Loucy (cell line): ENCODE measurements around the gene CD14.

ENCODE experiments used
- H2AFZ ChIP-seq: fragments of 200-600 bp; sonication (generic); 2 replicates; pipeline ENCODE4 v1.6.0; 2016; ENCODE audit warnings: antibody characterized with exemption, mild to moderate bottlenecking, low read length, moderate library complexity
- H3F3A ChIP-seq: fragments of 200-600 bp; 2 replicates; pipeline ENCODE4 v1.6.0; 2016; ENCODE audit warnings: antibody characterized with exemption, low read depth, mild to moderate bottlenecking
- H3K27me3 ChIP-seq: fragments of 200-600 bp; sonication (generic); 2 replicates; pipeline ENCODE4 v1.6.1; 2014; ENCODE audit warnings: low read length, mild to moderate bottlenecking; ENCODE audit not compliant: insufficient read depth, poor library complexity, severe bottlenecking
- H3K36me3 ChIP-seq: fragments of 200-600 bp; sonication (generic); 2 replicates; pipeline ENCODE4 v1.6.1; 2016; ENCODE audit warnings: low read length; ENCODE audit not compliant: insufficient read depth
- H3K4me1 ChIP-seq: fragments of 200-600 bp; sonication (generic); 2 replicates; pipeline ENCODE4 v1.5.1; 2014; ENCODE audit warnings: low read length, mild to moderate bottlenecking; ENCODE audit not compliant: insufficient read depth, poor library complexity, severe bottlenecking
- H3K4me2 ChIP-seq: fragments of 200-600 bp; sonication (generic); 2 replicates; pipeline ENCODE4 v1.6.0; 2014; ENCODE audit warnings: antibody characterized with exemption, low read length, low read depth, mild to moderate bottlenecking; ENCODE audit not compliant: poor library complexity, severe bottlenecking
- H3K4me3 ChIP-seq: fragments of 200-600 bp; sonication (generic); 2 replicates; pipeline ENCODE4 v1.5.1; 2014; ENCODE audit warnings: low read length, mild to moderate bottlenecking, mixed read lengths; ENCODE audit not compliant: poor library complexity, severe bottlenecking
- H3K79me2 ChIP-seq: fragments of 200-600 bp; sonication (generic); 2 replicates; pipeline ENCODE4 v1.6.1; 2014; ENCODE audit warnings: low read length; ENCODE audit not compliant: insufficient read depth
- H3K9ac ChIP-seq: fragments of 200-600 bp; sonication (generic); 2 replicates; pipeline ENCODE4 v1.6.0; 2014; ENCODE audit warnings: mild to moderate bottlenecking, low read depth, low read length, moderate library complexity; ENCODE audit not compliant: poor library complexity, severe bottlenecking
- H3K9me2 ChIP-seq: fragments of 200-600 bp; sonication (generic); replicated peaks from 2 replicates; pipeline ENCODE4 v1.6.1; 2016; ENCODE audit warnings: low read depth, low read length, mixed read lengths
- H3K9me3 ChIP-seq: fragments of 200-600 bp; sonication (generic); 2 replicates; pipeline ENCODE4 v1.6.1; 2014; ENCODE audit warnings: mild to moderate bottlenecking, antibody characterized with exemption, low read length, low read depth; ENCODE audit not compliant: insufficient read depth
- H4K20me1 ChIP-seq: fragments of 200-600 bp; sonication (generic); 2 replicates; pipeline ENCODE4 v1.6.0; 2014; ENCODE audit warnings: antibody characterized with exemption, low read length, mild to moderate bottlenecking; ENCODE audit not compliant: insufficient read depth, poor library complexity, severe bottlenecking
- EZH2phosphoT487 ChIP-seq: fragments of 200-600 bp; IDR thresholded peaks from 2 replicates; pipeline ENCODE4 v1.6.1; 2018; ENCODE audit warnings: antibody characterized with exemption, mild to moderate bottlenecking, moderate library complexity, borderline replicate concordance
- TF ChIP-seq, protein P1 (sequence below): fragments of 200-600 bp; sonication (generic); conservative IDR thresholded peaks from 2 replicates; pipeline ENCODE4 v1.5.1; 2014; ENCODE audit warnings: mild to moderate bottlenecking, antibody characterized with exemption, low read length

The CD14 gene

GRCh38 chr5:140591747-140592372, 41.1 kb downstream of the CD14 start:
- no peaks in the 10 kb centered on the region for H3K36me3 ChIP-seq
- no peak overlapping the region for H3K4me2 ChIP-seq
- H3K9ac ChIP-seq: no peak overlapping the region
- H3K9me3 ChIP-seq: no peaks in the 10 kb centered on the region
- no peak overlapping the region for H2AFZ ChIP-seq
- H3K9me2 ChIP-seq: no peaks in the 10 kb centered on the region
- no peaks in the 10 kb centered on the region for H3K79me2 ChIP-seq
- H3F3A ChIP-seq: no peaks in the 10 kb centered on the region
- no peaks in the 10 kb centered on the region for H3K4me1 ChIP-seq
- TF ChIP-seq, protein P1, sequence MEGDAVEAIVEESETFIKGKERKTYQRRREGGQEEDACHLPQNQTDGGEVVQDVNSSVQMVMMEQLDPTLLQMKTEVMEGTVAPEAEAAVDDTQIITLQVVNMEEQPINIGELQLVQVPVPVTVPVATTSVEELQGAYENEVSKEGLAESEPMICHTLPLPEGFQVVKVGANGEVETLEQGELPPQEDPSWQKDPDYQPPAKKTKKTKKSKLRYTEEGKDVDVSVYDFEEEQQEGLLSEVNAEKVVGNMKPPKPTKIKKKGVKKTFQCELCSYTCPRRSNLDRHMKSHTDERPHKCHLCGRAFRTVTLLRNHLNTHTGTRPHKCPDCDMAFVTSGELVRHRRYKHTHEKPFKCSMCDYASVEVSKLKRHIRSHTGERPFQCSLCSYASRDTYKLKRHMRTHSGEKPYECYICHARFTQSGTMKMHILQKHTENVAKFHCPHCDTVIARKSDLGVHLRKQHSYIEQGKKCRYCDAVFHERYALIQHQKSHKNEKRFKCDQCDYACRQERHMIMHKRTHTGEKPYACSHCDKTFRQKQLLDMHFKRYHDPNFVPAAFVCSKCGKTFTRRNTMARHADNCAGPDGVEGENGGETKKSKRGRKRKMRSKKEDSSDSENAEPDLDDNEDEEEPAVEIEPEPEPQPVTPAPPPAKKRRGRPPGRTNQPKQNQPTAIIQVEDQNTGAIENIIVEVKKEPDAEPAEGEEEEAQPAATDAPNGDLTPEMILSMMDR: no peak
- no peak for TF ChIP-seq EZH2phosphoT487
- H3K27me3 ChIP-seq: no peaks in the 10 kb centered on the region
- H3K4me3 ChIP-seq: no peak overlapping the region
- H4K20me1 ChIP-seq: no peaks in the 10 kb centered on the region

- H3K9me2 ChIP-seq: no peaks in the 10 kb centered on the region
- no peak overlapping the region for H3K4me2 ChIP-seq
- TF ChIP-seq, protein P1: no peak
- TF ChIP-seq EZH2phosphoT487: no peak
- H3K9me3 ChIP-seq: no peaks in the 10 kb centered on the region
- no peaks in the 10 kb centered on the region for H3K27me3 ChIP-seq
- H3K36me3 ChIP-seq: no peaks in the 10 kb centered on the region
- no peaks in the 10 kb centered on the region for H4K20me1 ChIP-seq
- no peak overlapping the region for H2AFZ ChIP-seq
- no peak overlapping the region for H3K4me3 ChIP-seq
- no peaks in the 10 kb centered on the region for H3K79me2 ChIP-seq
- no peaks in the 10 kb centered on the region for H3F3A ChIP-seq
- H3K4me1 ChIP-seq: no peaks in the 10 kb centered on the region
- H3K9ac ChIP-seq: no peak overlapping the region
Measured at GRCh38 chr5:140590861-140591260, 42.1 kb downstream of the CD14 start.

- Histone ChIP-seq H3K36me3 (no peaks in the 10 kb centered on the region), H3K9me2 (no peaks in the 10 kb centered on the region), H3K79me2 (no peaks in the 10 kb centered on the region), H2AFZ (no peak overlapping the region), H3K4me1 (no peaks in the 10 kb centered on the region), H3K4me3 (no peak overlapping the region), H3K27me3 (no peaks in the 10 kb centered on the region), H3K9ac (no peak overlapping the region), H3F3A (no peaks in the 10 kb centered on the region), H4K20me1 (no peaks in the 10 kb centered on the region), H3K9me3 (no peaks in the 10 kb centered on the region), H3K4me2 (no peak overlapping the region)
- no peak for TF ChIP-seq EZH2phosphoT487
- TF ChIP-seq, protein P1: no peak
Measured at GRCh38 chr5:140588311-140589070, 44.5 kb downstream of the CD14 start.
